RWPE2 (cell line): Measurements from ENCODE around the gene ATP5F1E.

Source experiments
- ATAC-seq: fragments of 200-7000 bp; cut with Tn5 transposase; 3 replicates; pipeline ENCODE4 v1.9.1; 2021; ENCODE audit warnings: low read depth
- DNase-seq: peaks from one replicate; pipeline ENCODE4 v3.0.0-alpha.2; 2020; ENCODE audit warnings: low spot score
- H3K27ac ChIP-seq: fragments of 450-650 bp; 2 replicates; pipeline ENCODE4 v1.5.1; 2017; ENCODE audit warnings: mild to moderate bottlenecking; ENCODE audit not compliant: poor library complexity, severe bottlenecking
- H3K27me3 ChIP-seq: fragments of 250-450 bp; sonication (Bioruptor Pico); 2 replicates; pipeline ENCODE4 v1.5.1; 2021; ENCODE audit warnings: mild to moderate bottlenecking, moderate library complexity; ENCODE audit not compliant: insufficient read depth, poor library complexity, severe bottlenecking
- H3K36me3 ChIP-seq: fragments of 250-450 bp; sonication (Bioruptor Pico); 2 replicates; pipeline ENCODE4 v1.5.1; 2020; ENCODE audit warnings: low read depth, mild to moderate bottlenecking, moderate library complexity
- H3K4me1 ChIP-seq: fragments of 250-450 bp; sonication (Bioruptor Pico); 2 replicates; pipeline ENCODE4 v1.5.1; 2021; ENCODE audit warnings: mild to moderate bottlenecking, moderate library complexity; ENCODE audit not compliant: insufficient read depth, poor library complexity, severe bottlenecking
- H3K4me3 ChIP-seq: fragments of 250-450 bp; sonication (Bioruptor Pico); 2 replicates; pipeline ENCODE4 v1.5.1; 2021; ENCODE audit warnings: mild to moderate bottlenecking, moderate library complexity; ENCODE audit not compliant: severe bottlenecking
- H3K9me3 ChIP-seq: fragments of 250-450 bp; sonication (Bioruptor Pico); 2 replicates; pipeline ENCODE4 v1.5.1; 2021; ENCODE audit warnings: mild to moderate bottlenecking, moderate library complexity; ENCODE audit not compliant: severe bottlenecking
- CTCF ChIP-seq: fragments of 450-650 bp; IDR thresholded peaks from one replicate; pipeline ENCODE4 v1.5.1; 2017; ENCODE audit warnings: mild to moderate bottlenecking, moderate library complexity; ENCODE audit not compliant: poor library complexity, severe bottlenecking

The ATP5F1E gene

GRCh38 chr20:58998656-58999055 lies 33.5 kb downstream of the ATP5F1E start:
- ATAC-seq (no peak), DNase-seq (peak; percentile 74)
- H3K4me3 ChIP-seq: no peak overlapping the region
- H3K27me3 ChIP-seq: no peaks in the 10 kb centered on the region
- TF ChIP-seq CTCF: no peak
- H3K36me3 ChIP-seq: peaks cover 96% of the 10 kb centered on the region
- H3K4me1 ChIP-seq: no peaks in the 10 kb centered on the region
- no peak overlapping the region for H3K27ac ChIP-seq
- no peaks in the 10 kb centered on the region for H3K9me3 ChIP-seq

- Histone ChIP-seq H3K4me1 (no peaks in the 10 kb centered on the region), H3K9me3 (no peaks in the 10 kb centered on the region), H3K4me3 (no peak overlapping the region), H3K27me3 (no peaks in the 10 kb centered on the region), H3K27ac (no peak overlapping the region), H3K36me3 (peaks cover 98% of the 10 kb centered on the region)
- ATAC-seq (0 out of 3 replicates have a peak, but pooled peaks have one; percentile 1), DNase-seq (peak; percentile 69)
- no peak for TF ChIP-seq CTCF
These were observed 34.9 kb downstream of the ATP5F1E start for GRCh38 chr20:58997141-58997770.

GRCh38 chr20:58996226-58996611 lies 35.9 kb downstream of the ATP5F1E start:
- DNase-seq: no peak
- ATAC-seq: no peak
- no peaks in the 10 kb centered on the region for H3K9me3 ChIP-seq
- no peak for TF ChIP-seq CTCF
- no peaks in the 10 kb centered on the region for H3K4me1 ChIP-seq
- peaks cover 100% of the 10 kb centered on the region for H3K36me3 ChIP-seq
- H3K27ac ChIP-seq: no peak overlapping the region
- H3K27me3 ChIP-seq: no peaks in the 10 kb centered on the region
- no peak overlapping the region for H3K4me3 ChIP-seq

GRCh38 chr20:58995461-58996225 lies 36.5 kb downstream of the ATP5F1E start:
- Histone ChIP-seq H3K9me3 (no peaks in the 10 kb centered on the region), H3K36me3 (peaks cover 100% of the 10 kb centered on the region), H3K4me1 (no peaks in the 10 kb centered on the region), H3K27ac (no peak overlapping the region), H3K4me3 (no peak overlapping the region), H3K27me3 (no peaks in the 10 kb centered on the region)
- peak; percentile 24 for ATAC-seq
- no peak for DNase-seq
- TF ChIP-seq CTCF: no peak
